ENCODE measurements around the gene C4BPA.

Gene C4BPA

GRCh38 chr1:207088701-207089626 is 15.1 kb upstream of the C4BPA start, which contains the start of gene C4BPB:
TSS of gene C4BPB (plus strand) at chr1:207088860. CDS start at chr1:207089532, 672 bp downstream.
- Histone ChIP-seq H3K4me1 (peaks cover 13% of the 10 kb centered on the region), H3K27me3 (no peaks in the 10 kb centered on the region), H3K9me3 (no peaks in the 10 kb centered on the region), H3K4me2 (peak within 1 kb of the TSS; percentile 56), H3K27ac (no peak within 1 kb of the TSS), H3K36me3 (no peaks in the 10 kb centered on the region), H3K4me3 (no peak within 1 kb of the TSS), H3K9ac (no peak within 1 kb of the TSS), H4K20me1 (no peaks in the 10 kb centered on the region)
- no peak for TF ChIP-seq Cebpa-rat (IDR thresholded peaks at IDR 0.05)

- Histone ChIP-seq H3K36me3 (no peaks in the 10 kb centered on the region), H3K9me3 (no peaks in the 10 kb centered on the region), H3K27me3 (no peaks in the 10 kb centered on the region), H4K20me1 (no peaks in the 10 kb centered on the region), H3K4me2 (peak overlapping the region; percentile 56), H3K4me3 (no peak overlapping the region), H3K9ac (no peak overlapping the region), H3K27ac (no peak overlapping the region), H3K4me1 (peaks cover 13% of the 10 kb centered on the region)
- TF ChIP-seq Cebpa-rat (IDR thresholded peaks at IDR 0.05): no peak
Measured at GRCh38 chr1:207089627-207090355, 14.2 kb upstream of the C4BPA start.

- no peak overlapping the region for H3K4me2 ChIP-seq
- no peak for TF ChIP-seq Cebpa-rat (IDR thresholded peaks at IDR 0.05)
- H3K4me1 ChIP-seq: peaks cover 13% of the 10 kb centered on the region
- no peaks in the 10 kb centered on the region for H4K20me1 ChIP-seq
- H3K9ac ChIP-seq: no peak overlapping the region
- H3K27me3 ChIP-seq: no peaks in the 10 kb centered on the region
- H3K4me3 ChIP-seq: no peak overlapping the region
- H3K27ac ChIP-seq: no peak overlapping the region
- no peaks in the 10 kb centered on the region for H3K9me3 ChIP-seq
- no peaks in the 10 kb centered on the region for H3K36me3 ChIP-seq
Measured at GRCh38 chr1:207091200-207091908, 12.7 kb upstream of the C4BPA start.

GRCh38 chr1:207093944-207094343 is 10.1 kb upstream of the C4BPA start:
- Histone ChIP-seq H3K4me1 (peaks cover 9% of the 10 kb centered on the region), H3K4me3 (no peak overlapping the region), H3K27ac (no peak overlapping the region), H3K4me2 (no peak overlapping the region), H3K27me3 (no peaks in the 10 kb centered on the region), H3K36me3 (no peaks in the 10 kb centered on the region), H3K9me3 (peaks cover 10% of the 10 kb centered on the region), H3K9ac (no peak overlapping the region), H4K20me1 (no peaks in the 10 kb centered on the region)
- TF ChIP-seq Cebpa-rat (IDR thresholded peaks at IDR 0.05): no peak

- Histone ChIP-seq H3K4me2 (no peak overlapping the region), H3K27ac (no peak overlapping the region)
Measured at GRCh38 chr1:207097871-207098324, 6.1 kb upstream of the C4BPA start.

GRCh38 chr1:207101720-207102119 is 2.3 kb upstream of the C4BPA start:
- no peak for TF ChIP-seq Cebpa-rat (IDR thresholded peaks at IDR 0.05)
- Histone ChIP-seq H3K4me3 (no peak overlapping the region), H3K4me2 (no peak overlapping the region), H3K4me1 (no peaks in the 10 kb centered on the region), H4K20me1 (no peaks in the 10 kb centered on the region), H3K9ac (no peak overlapping the region), H3K27me3 (no peaks in the 10 kb centered on the region), H3K36me3 (no peaks in the 10 kb centered on the region), H3K27ac (no peak overlapping the region), H3K9me3 (peaks cover 14% of the 10 kb centered on the region)

More at GRCh38 chr1:207097871-207098324, 6.1 kb upstream of the C4BPA start:
- TF ChIP-seq Cebpa-rat (IDR thresholded peaks at IDR 0.05): no peak
- H3K9me3 ChIP-seq: peaks cover 14% of the 10 kb centered on the region
- H3K27me3 ChIP-seq: no peaks in the 10 kb centered on the region
- H3K4me3 ChIP-seq: no peak overlapping the region
- H3K36me3 ChIP-seq: no peaks in the 10 kb centered on the region
- no peaks in the 10 kb centered on the region for H4K20me1 ChIP-seq
- no peak overlapping the region for H3K9ac ChIP-seq
- H3K4me1 ChIP-seq: no peaks in the 10 kb centered on the region

GRCh38 chr1:207102146-207102545 is 1.9 kb upstream of the C4BPA start:
- H4K20me1 ChIP-seq: no peaks in the 10 kb centered on the region
- H3K36me3 ChIP-seq: no peaks in the 10 kb centered on the region
- no peak overlapping the region for H3K4me3 ChIP-seq
- no peaks in the 10 kb centered on the region for H3K27me3 ChIP-seq
- H3K9ac ChIP-seq: no peak overlapping the region
- H3K4me2 ChIP-seq: no peak overlapping the region
- H3K27ac ChIP-seq: no peak overlapping the region
- peaks cover 14% of the 10 kb centered on the region for H3K9me3 ChIP-seq
- no peak for TF ChIP-seq Cebpa-rat (IDR thresholded peaks at IDR 0.05)
- H3K4me1 ChIP-seq: no peaks in the 10 kb centered on the region

GRCh38 chr1:207102659-207103058 is 1.4 kb upstream of the C4BPA start:
- Histone ChIP-seq H3K9ac (no peak overlapping the region), H3K36me3 (no peaks in the 10 kb centered on the region), H3K9me3 (peaks cover 14% of the 10 kb centered on the region), H3K27me3 (no peaks in the 10 kb centered on the region), H3K4me2 (no peak overlapping the region), H3K4me1 (no peaks in the 10 kb centered on the region), H3K27ac (no peak overlapping the region), H4K20me1 (no peaks in the 10 kb centered on the region), H3K4me3 (no peak overlapping the region)
- TF ChIP-seq Cebpa-rat (IDR thresholded peaks at IDR 0.05): no peak

- no peak overlapping the region for H3K9ac ChIP-seq
- H3K9me3 ChIP-seq: no peaks in the 10 kb centered on the region
- no peak for TF ChIP-seq Cebpa-rat (IDR thresholded peaks at IDR 0.05)
- no peaks in the 10 kb centered on the region for H3K36me3 ChIP-seq
- no peak overlapping the region for H3K4me3 ChIP-seq
- H3K27me3 ChIP-seq: no peaks in the 10 kb centered on the region
- H3K4me1 ChIP-seq: no peaks in the 10 kb centered on the region
- H4K20me1 ChIP-seq: no peaks in the 10 kb centered on the region
- no peak overlapping the region for H3K4me2 ChIP-seq
- H3K27ac ChIP-seq: no peak overlapping the region
Measured at GRCh38 chr1:207109004-207109403, 5.0 kb downstream of the C4BPA start.
